GM18511 (cell line): ENCODE results near the gene MSI1.
"Not testable (repeated sequence)": the region's sequence is repeated elsewhere in the genome, so short reads cannot be mapped to it uniquely, and the experiment has no call there.

Source experiments
- ATAC-seq: cut with Tn5 transposase; IDR thresholded peaks from one replicate; pipeline ENCODE4 v1.9.1; 2021; ENCODE audit warnings: mild to moderate bottlenecking, moderate library complexity; ENCODE audit not compliant: unreplicated experiment

Gene MSI1

GRCh38 chr12:120358412-120359100, 10.4 kb downstream of the MSI1 start:
- no peak for ATAC-seq

GRCh38 chr12:120357104-120357503, 11.9 kb downstream of the MSI1 start:
- ATAC-seq: no peak

GRCh38 chr12:120356567-120357030, 12.4 kb downstream of the MSI1 start:
- no peak for ATAC-seq

- no peak for ATAC-seq
Measured at GRCh38 chr12:120353556-120354317, 15.2 kb downstream of the MSI1 start.

- no peak for ATAC-seq
Measured at GRCh38 chr12:120353136-120353535, 15.8 kb downstream of the MSI1 start.

GRCh38 chr12:120352117-120352516, 16.8 kb downstream of the MSI1 start:
- ATAC-seq: no peak

- ATAC-seq: no peak
Measured at GRCh38 chr12:120350576-120351350, 18.2 kb downstream of the MSI1 start.

- no peak for ATAC-seq
Measured at GRCh38 chr12:120347766-120348165, 21.2 kb downstream of the MSI1 start.

GRCh38 chr12:120346681-120347080, 22.3 kb downstream of the MSI1 start:
- ATAC-seq: no peak

GRCh38 chr12:120346031-120346430, 22.9 kb downstream of the MSI1 start:
- no peak for ATAC-seq

- no peak for ATAC-seq
Measured at GRCh38 chr12:120343692-120344091, 25.3 kb downstream of the MSI1 start.

- no peak for ATAC-seq
Measured at GRCh38 chr12:120343039-120343537, 25.9 kb downstream of the MSI1 start.

- ATAC-seq: no peak
Measured at GRCh38 chr12:120342175-120343038, 26.6 kb downstream of the MSI1 start.

GRCh38 chr12:120339256-120339655, 29.7 kb downstream of the MSI1 start:
- ATAC-seq: no peak

- ATAC-seq: no peak
Measured at GRCh38 chr12:120337730-120338129, 31.2 kb downstream of the MSI1 start.

GRCh38 chr12:120336392-120336791, 32.6 kb downstream of the MSI1 start:
- ATAC-seq: not testable (repeated sequence)

GRCh38 chr12:120335447-120335846, 33.5 kb downstream of the MSI1 start:
- not testable (repeated sequence) for ATAC-seq

GRCh38 chr12:120332523-120332922, 36.4 kb downstream of the MSI1 start:
- no peak for ATAC-seq

- no peak for ATAC-seq
Measured at GRCh38 chr12:120332041-120332440, 36.9 kb downstream of the MSI1 start.

GRCh38 chr12:120331390-120331789, 37.6 kb downstream of the MSI1 start:
- ATAC-seq: no peak
